Left lung (tissue), 10 donors: ENCODE measurements around the gene OTOS. TPM values are rescaled to one million over a fixed set of nuclear protein-coding genes. Genes with fewer than 3 reads are reported as not detected.

ENCODE experiments used
- ATAC-seq: fragments of 200-7000 bp; cut with Tn5 transposase; one replicate; pipeline ENCODE4 v1.9.1; 2020; ENCODE audit warnings: moderate library complexity
- DNase-seq, 4 donors: peaks; one replicate each; pipeline ENCODE4 v3.0.0-alpha.2; 2013 to 2020
- H3K27ac ChIP-seq, 2 donors: fragments of 200-600 bp; sonication (generic) in 1 of 2; one replicate each; pipeline versions ENCODE4 v1.5.0 to v1.8.0; 2020 to 2021
- H3K27me3 ChIP-seq, 2 donors: fragments of 200-600 bp; sonication (generic) in 1 of 2; one replicate each; pipeline versions ENCODE4 v1.5.0 to v1.8.0; 2020 to 2021
- H3K36me3 ChIP-seq, 2 donors: fragments of 200-600 bp; sonication (generic) in 1 of 2; one replicate each; pipeline versions ENCODE4 v1.5.0 to v1.8.0; 2020 to 2021
- H3K4me1 ChIP-seq, 2 donors: fragments of 200-600 bp; one replicate each; pipeline ENCODE4 v1.8.0; 2021
- H3K4me3 ChIP-seq, 2 donors: fragments of 200-600 bp; sonication (generic) in 1 of 2; one replicate each; pipeline versions ENCODE4 v1.5.0 to v1.8.0; 2020 to 2021; ENCODE audit warnings: mild to moderate bottlenecking in 1 of 2
- H3K9me3 ChIP-seq, 2 donors: fragments of 200-600 bp; sonication (generic) in 1 of 2; one replicate each; pipeline versions ENCODE4 v1.5.0 to v1.8.0; 2020 to 2021
- intact Hi-C, 2 donors: fragments of 100-400 bp; cut with DNase I; formaldehyde crosslinking; loops; one replicate each; pipeline versions ENCODE4 v1.11.2 to v1.14.2; 2022
- polyA plus RNA-seq, 6 donors: library from polyadenylated mRNA; unstranded; fragments of 120-200 nt; gene quantifications; one replicate each; pipeline ENCODE4 v1.2.1, GENCODE V29; 2013; ENCODE audit not compliant: insufficient read length in 6 of 6
- total RNA-seq, 2 donors: library from RNA; stranded (reverse); fragmentation: NEBNext Ultra II Directional; extraction: Animal tissue kit (Norgen Biotek cat#: 25700); gene quantifications; one replicate each; pipeline ENCODE4 v1.2.1, GENCODE V29; 2021
- TF ChIP-seq, protein P1 (sequence below), 2 donors: fragments of 200-600 bp; sonication (generic) in 1 of 2; IDR thresholded peaks; one replicate each; pipeline versions ENCODE4 v1.5.0 to v1.8.0; 2021; ENCODE audit warnings: antibody characterized with exemption in 2 of 2
- donor health status: DM: no; HTN: yes; CAD: no.
- donor health status: DM: no; HTN: no; CAD: no.

OTOS gene
- total and polyA plus RNA-seq, 8 donors = not detected

- TF ChIP-seq, protein P1, sequence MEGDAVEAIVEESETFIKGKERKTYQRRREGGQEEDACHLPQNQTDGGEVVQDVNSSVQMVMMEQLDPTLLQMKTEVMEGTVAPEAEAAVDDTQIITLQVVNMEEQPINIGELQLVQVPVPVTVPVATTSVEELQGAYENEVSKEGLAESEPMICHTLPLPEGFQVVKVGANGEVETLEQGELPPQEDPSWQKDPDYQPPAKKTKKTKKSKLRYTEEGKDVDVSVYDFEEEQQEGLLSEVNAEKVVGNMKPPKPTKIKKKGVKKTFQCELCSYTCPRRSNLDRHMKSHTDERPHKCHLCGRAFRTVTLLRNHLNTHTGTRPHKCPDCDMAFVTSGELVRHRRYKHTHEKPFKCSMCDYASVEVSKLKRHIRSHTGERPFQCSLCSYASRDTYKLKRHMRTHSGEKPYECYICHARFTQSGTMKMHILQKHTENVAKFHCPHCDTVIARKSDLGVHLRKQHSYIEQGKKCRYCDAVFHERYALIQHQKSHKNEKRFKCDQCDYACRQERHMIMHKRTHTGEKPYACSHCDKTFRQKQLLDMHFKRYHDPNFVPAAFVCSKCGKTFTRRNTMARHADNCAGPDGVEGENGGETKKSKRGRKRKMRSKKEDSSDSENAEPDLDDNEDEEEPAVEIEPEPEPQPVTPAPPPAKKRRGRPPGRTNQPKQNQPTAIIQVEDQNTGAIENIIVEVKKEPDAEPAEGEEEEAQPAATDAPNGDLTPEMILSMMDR (IDR thresholded peaks at IDR 0.05) = no peak
- peaks cover 3 to 40% of the 10 kb centered on the region in 2 donors for H3K27me3 ChIP-seq
- H3K36me3 ChIP-seq = no peaks in the 10 kb centered on the region
- no peak for ATAC-seq
- no peak for DNase-seq
- intact Hi-C loops = no loop called here
- no peak overlapping the region for H3K27ac ChIP-seq
- no peaks in the 10 kb centered on the region for H3K9me3 ChIP-seq
- H3K4me3 ChIP-seq = no peak overlapping the region
- no peaks in the 10 kb centered on the region for H3K4me1 ChIP-seq
Measured at GRCh38 chr2:240103136-240103535, 37.3 kb downstream of the OTOS start.

DNA sequence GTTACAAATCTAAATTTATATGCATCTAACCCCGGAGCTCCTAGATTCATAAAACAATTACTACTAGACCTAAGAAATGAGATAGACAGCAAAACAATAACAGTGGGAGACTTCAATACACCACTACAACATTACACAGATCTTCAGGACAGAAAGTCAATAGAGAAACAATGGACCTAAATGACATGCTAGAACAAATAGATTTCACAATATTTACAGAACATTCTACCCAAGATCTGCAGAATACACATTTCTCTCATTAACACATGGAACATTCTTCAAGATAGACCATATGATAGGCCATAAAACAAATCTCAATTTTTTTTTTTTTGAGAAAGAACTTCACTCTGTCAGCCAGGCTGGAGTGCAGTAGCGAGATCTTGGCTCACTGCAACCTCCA lies 42.1 kb downstream of the OTOS start:
- DNase-seq (no peak), ATAC-seq (no peak)
- no peaks in the 10 kb centered on the region for H3K4me1 ChIP-seq
- no peak overlapping the region for H3K27ac ChIP-seq
- H3K4me3 ChIP-seq = no peak overlapping the region
- TF ChIP-seq, protein P1 (IDR thresholded peaks at IDR 0.05) = no peak
- H3K27me3 ChIP-seq = peaks cover 44 to 62% of the 10 kb centered on the region in 2 donors
- H3K36me3 ChIP-seq = no peaks in the 10 kb centered on the region
- intact Hi-C loops = no loop called here
- no peaks in the 10 kb centered on the region for H3K9me3 ChIP-seq

DNA sequence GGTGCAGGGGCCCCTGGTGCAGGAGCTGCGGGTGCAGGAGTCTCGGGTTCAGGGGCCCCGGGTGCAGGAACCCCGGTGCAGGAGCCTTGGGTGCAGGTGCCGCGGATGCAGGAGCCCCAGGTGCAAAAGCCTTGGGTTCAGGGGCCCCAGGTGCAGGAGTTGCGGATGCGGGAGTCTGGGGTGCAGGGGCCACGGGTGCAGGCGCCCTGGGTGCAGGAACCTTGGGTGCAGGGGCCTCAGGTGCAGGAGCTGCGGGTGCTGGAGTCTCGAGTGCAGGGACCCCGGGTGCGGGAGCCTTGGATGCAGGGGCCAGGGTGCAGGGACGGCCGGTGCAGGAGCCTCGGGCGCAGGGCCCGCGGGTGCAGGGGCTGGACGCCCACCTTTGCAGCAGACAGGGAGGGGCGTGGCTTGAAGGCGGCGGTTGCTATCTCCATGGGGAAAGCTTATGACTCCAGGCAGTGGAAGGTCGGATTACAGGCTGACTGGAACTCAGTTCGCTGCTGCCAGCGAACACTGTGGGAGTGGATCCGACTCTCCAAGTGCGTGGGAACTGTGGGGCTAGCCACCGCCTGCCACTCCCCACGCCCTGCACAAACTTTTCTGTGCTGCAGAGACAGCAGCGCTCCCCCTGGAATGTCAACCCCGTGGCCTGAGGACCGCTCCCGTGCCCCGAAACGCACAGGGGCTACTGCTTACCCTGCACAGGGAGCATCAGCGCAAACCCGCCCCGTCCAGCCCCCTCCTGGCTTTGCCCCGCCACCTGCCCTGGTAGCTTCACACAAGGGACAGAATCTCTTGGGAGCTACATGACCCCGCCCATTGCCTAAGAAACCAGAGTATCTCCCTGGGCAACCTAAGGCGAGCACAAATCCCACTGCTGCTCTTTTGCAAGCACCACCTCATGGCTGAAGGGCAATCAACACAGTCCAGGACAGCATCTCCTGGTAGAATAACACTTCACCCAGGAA lies 44.6 kb downstream of the OTOS start:
- peaks cover 44 to 73% of the 10 kb centered on the region in 2 donors for H3K27me3 ChIP-seq
- H3K9me3 ChIP-seq = no peaks in the 10 kb centered on the region
- intact Hi-C loops = no loop called here
- no peak overlapping the region for H3K27ac ChIP-seq
- no peaks in the 10 kb centered on the region for H3K4me1 ChIP-seq
- no peak overlapping the region for H3K4me3 ChIP-seq
- DNase-seq (peak in 1 of 4 donors; percentile 61), ATAC-seq (no peak)
- no peaks in the 10 kb centered on the region for H3K36me3 ChIP-seq
- TF ChIP-seq, protein P1 (IDR thresholded peaks at IDR 0.05) = no peak

DNA sequence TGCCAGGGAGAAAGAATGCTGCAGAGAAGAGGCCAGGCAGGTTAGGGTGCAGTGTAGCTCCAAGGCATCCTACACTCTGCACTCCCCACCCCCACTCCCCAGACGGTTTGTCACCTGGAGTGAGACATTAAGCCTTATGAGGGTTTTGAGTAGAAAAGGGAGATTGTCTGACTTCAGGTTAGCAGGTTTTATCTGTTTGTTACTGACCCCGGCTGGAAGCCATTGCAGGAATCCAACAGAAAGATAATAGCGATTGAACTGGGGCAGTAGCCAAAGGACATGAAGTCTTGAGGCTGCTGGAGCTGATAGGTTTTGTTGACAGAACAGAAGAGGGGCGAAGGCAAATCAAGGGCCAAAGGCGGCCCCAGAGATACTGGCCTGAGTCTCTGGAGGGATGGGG lies 51.2 kb downstream of the OTOS start:
- intact Hi-C loops = no loop called here
- Histone ChIP-seq H3K4me1 (no peaks in the 10 kb centered on the region), H3K27me3 (peaks cover 7 to 38% of the 10 kb centered on the region in 2 donors), H3K4me3 (no peak overlapping the region), H3K27ac (no peak overlapping the region), H3K36me3 (no peaks in the 10 kb centered on the region), H3K9me3 (peaks cover 0 to 20% of the 10 kb centered on the region in 2 donors)
- TF ChIP-seq, protein P1 (IDR thresholded peaks at IDR 0.05) = no peak
- no peak for DNase-seq
- ATAC-seq = no peak

Other genes starting within 250 kb of the OTOS start
- 10 to 100 TPM; 87.9 to 98.8 TPM for gene NDUFA10, start 115.3 kb downstream of the OTOS start, total RNA-seq
- 100 to 1,000 TPM in 4 of 6 donors, 10 to 100 TPM in 2; 94.9 to 117 (median 101) TPM for gene NDUFA10, start 115.3 kb downstream of the OTOS start, polyA plus RNA-seq
- not detected for gene OR6B2, start 110.2 kb downstream of the OTOS start, total RNA-seq
- gene OR6B2, start 110.2 kb downstream of the OTOS start, polyA plus RNA-seq = not detected
- gene OR6B3, start 87.1 kb downstream of the OTOS start, total RNA-seq = not detected
- not detected for gene OR6B3, start 87.1 kb downstream of the OTOS start, polyA plus RNA-seq
- 100 to 1,000 TPM; 108 to 146 TPM for gene COPS9, start 4.4 kb downstream of the OTOS start, total RNA-seq
- 100 to 1,000 TPM in 1 of 6 donors, 10 to 100 TPM in 5; 62.4 to 101 (median 80.7) TPM for gene COPS9, start 4.4 kb downstream of the OTOS start, polyA plus RNA-seq